Measurements from ENCODE around the gene STAT6. TPM values are rescaled to one million over a fixed set of nuclear protein-coding genes. Genes with fewer than 3 reads are reported as not detected.

Gene STAT6
- total RNA-seq, 1 experiment from 2014 or later, result 44.4 TPM

GRCh38 chr12:57156701-57157403, 45.7 kb upstream of the STAT6 start:
- H3K27me3 ChIP-seq (ENCODE audit: insufficient read depth, low read length), result no peaks in the 10 kb centered on the region
- no peak overlapping the region for H3K4me2 ChIP-seq (ENCODE audit: insufficient read depth, insufficient read length, low read length)
- no peak overlapping the region for H3K27ac ChIP-seq (ENCODE audit: insufficient read length, low read depth, low read length)
- H2BK12ac ChIP-seq (ENCODE audit: insufficient read length, low read depth, low read length), result no peak overlapping the region
- H4K91ac ChIP-seq (ENCODE audit: insufficient read length, low read depth, low read length), result no peak overlapping the region
- no peak overlapping the region for H2AK5ac ChIP-seq (ENCODE audit: insufficient read length, low read length)
- Mint-ChIP-seq H3K9me3 (no peaks in the 10 kb centered on the region), H3K4me1 (peaks cover 8% of the 10 kb centered on the region in 2 experiments), H3K27me3 (ENCODE audit: low read depth) (no peaks in the 10 kb centered on the region; the same call in 1 of the 2 replicates), H3K36me3 (ENCODE audit: insufficient read depth in 1 of 3, low read depth in 3 of 3) (peaks cover 59 to 92% (median 86%) of the 10 kb centered on the region in 3 experiments; a peak in 6 of 7 replicates), H3K4me3 (peak overlapping the region in 1 of 2 experiments; percentile 12; a peak in 1 of 5 replicates), H3K27ac (no peak overlapping the region; a peak in 1 of 7 replicates)
- H3K4ac ChIP-seq (ENCODE audit: low read depth, low read length), result no peak overlapping the region
- no peak overlapping the region for H4K8ac ChIP-seq (replicated peaks; ENCODE audit: insufficient read length, low read depth, low read length)
- H2AFZ ChIP-seq (ENCODE audit: low read length), result no peak overlapping the region
- no peaks in the 10 kb centered on the region for H3K79me1 ChIP-seq (ENCODE audit: insufficient read depth, low read depth, low read length, poor library complexity, severe bottlenecking)
- H3K23ac ChIP-seq (ENCODE audit: insufficient read length, low read depth, low read length), result no peak overlapping the region
- no peaks in the 10 kb centered on the region for H3K4me1 ChIP-seq (ENCODE audit: insufficient read depth, low read length)
- no peak overlapping the region for H2BK15ac ChIP-seq (ENCODE audit: low read depth, low read length)
- TF ChIP-seq CTCF (conservative IDR thresholded peaks at IDR 0.05), result no peak
- H3K23me2 ChIP-seq (ENCODE audit: insufficient read length, low read depth, low read length, poor library complexity, severe bottlenecking), result no peaks in the 10 kb centered on the region
- no peak for DNase-seq
- H3K79me2 ChIP-seq (ENCODE audit: insufficient read depth, low read length), result no peaks in the 10 kb centered on the region
- H3K56ac ChIP-seq (ENCODE audit: insufficient read length, low read depth, low read length), result no peak overlapping the region
- H4K5ac ChIP-seq (ENCODE audit: insufficient read length, low read depth, low read length), result no peak overlapping the region
- no peak overlapping the region for H3T11ph ChIP-seq (ENCODE audit: low read length)
- no peak overlapping the region for H3K14ac ChIP-seq (ENCODE audit: insufficient read depth, low read length)
- no CpG with 5 or more reads among the region's 16 CpGs for WGBS (ENCODE audit: extremely low coverage, insufficient read length, low lambda C conversion rate)
- H2BK120ac ChIP-seq (ENCODE audit: low read depth, low read length, poor library complexity, severe bottlenecking), result no peak overlapping the region
- H2BK5ac ChIP-seq (ENCODE audit: insufficient read length, low read length), result no peak overlapping the region
- H3K9me3 ChIP-seq (ENCODE audit: control insufficient read depth, low read depth, low read length), result no peaks in the 10 kb centered on the region
- H3K18ac ChIP-seq (ENCODE audit: insufficient read length, low read depth, low read length), result no peak overlapping the region
- no peak overlapping the region for H3K9ac ChIP-seq (ENCODE audit: extremely low read depth, insufficient read length, low read length)
- H2BK20ac ChIP-seq (ENCODE audit: low read depth, low read length, poor library complexity, severe bottlenecking), result no peak overlapping the region
- H4K20me1 ChIP-seq (ENCODE audit: control insufficient read depth, insufficient read depth, insufficient read length), result peaks cover 2% of the 10 kb centered on the region
